ENCODE data around the gene SNX17.
"Not testable (repeated sequence)": the region's sequence is repeated elsewhere in the genome, so short reads cannot be mapped to it uniquely, and the experiment has no call there.

SNX17 gene

GRCh38 chr2:27400348-27401135 lies 30.1 kb downstream of the SNX17 start:
- no peak for DNase-seq

- DNase-seq = peak; percentile 33
Measured at GRCh38 chr2:27407798-27408491, 37.5 kb downstream of the SNX17 start.

- DNase-seq = no peak
Measured at GRCh38 chr2:27408601-27409320, 38.3 kb downstream of the SNX17 start.

- DNase-seq = peak; percentile 92
Measured at GRCh38 chr2:27409321-27410073, 39.1 kb downstream of the SNX17 start, which contains the start of gene PPM1G. Gene PPM1G, minus strand, starts transcription at chr2:27409591. Its CDS starts 169 bp downstream, at chr2:27409422.

GRCh38 chr2:27412419-27413152 lies 42.2 kb downstream of the SNX17 start:
- no peak for DNase-seq

GRCh38 chr2:27416151-27416550 lies 45.7 kb downstream of the SNX17 start:
- DNase-seq = no peak

- no peak for DNase-seq
Measured at GRCh38 chr2:27420996-27421395, 50.6 kb downstream of the SNX17 start.

- DNase-seq = no peak
Measured at GRCh38 chr2:27421660-27422250, 51.3 kb downstream of the SNX17 start.

GRCh38 chr2:27422958-27423357 lies 52.5 kb downstream of the SNX17 start:
- no peak for DNase-seq

GRCh38 chr2:27425039-27425438 lies 54.6 kb downstream of the SNX17 start:
- DNase-seq = not testable (repeated sequence)
